ENCODE measurements around the gene USP21.

DNA sequence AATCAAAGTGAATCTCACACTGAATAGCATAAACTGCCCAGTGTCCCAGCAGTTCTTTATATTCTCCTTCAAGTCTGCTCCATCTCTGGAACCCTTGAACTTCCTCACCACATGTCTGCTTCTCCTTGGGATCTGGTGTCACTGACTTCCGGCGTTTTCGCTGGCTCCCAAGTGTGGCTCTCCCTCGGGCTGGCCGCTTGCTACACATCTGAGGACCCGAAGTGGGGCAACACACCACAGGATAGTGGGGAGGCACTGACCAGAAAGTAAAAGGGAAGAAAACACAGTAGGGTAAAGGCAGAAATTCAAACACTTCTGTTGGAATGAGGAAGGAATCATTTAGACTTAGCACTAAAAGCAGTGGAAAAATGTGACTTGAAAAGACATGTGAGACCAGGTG lies 36.3 kb upstream of the USP21 start:
- TF ChIP-seq POLR2AphosphoS5 (IDR thresholded peaks at IDR 0.05; ENCODE audit: borderline replicate concordance, low read depth, low read length) = no peak
- TF ChIP-seq EZH2 (IDR thresholded peaks at IDR 0.05) = no peak
- no peak for TF ChIP-seq FOXP2 (optimal IDR thresholded peaks at IDR 0.05; ENCODE audit: control extremely low read depth, extremely low read length, insufficient read depth)
